GM21825 (cell line): ENCODE data around the gene MSMO1.
"Not testable (repeated sequence)": the region's sequence is repeated elsewhere in the genome, so short reads cannot be mapped to it uniquely, and the experiment has no call there.

Experiments
- ATAC-seq: cut with Tn5 transposase; IDR thresholded peaks from one replicate; pipeline ENCODE4 v1.9.1; 2021; ENCODE audit warnings: mild to moderate bottlenecking, moderate library complexity; ENCODE audit not compliant: unreplicated experiment

Gene MSMO1

DNA sequence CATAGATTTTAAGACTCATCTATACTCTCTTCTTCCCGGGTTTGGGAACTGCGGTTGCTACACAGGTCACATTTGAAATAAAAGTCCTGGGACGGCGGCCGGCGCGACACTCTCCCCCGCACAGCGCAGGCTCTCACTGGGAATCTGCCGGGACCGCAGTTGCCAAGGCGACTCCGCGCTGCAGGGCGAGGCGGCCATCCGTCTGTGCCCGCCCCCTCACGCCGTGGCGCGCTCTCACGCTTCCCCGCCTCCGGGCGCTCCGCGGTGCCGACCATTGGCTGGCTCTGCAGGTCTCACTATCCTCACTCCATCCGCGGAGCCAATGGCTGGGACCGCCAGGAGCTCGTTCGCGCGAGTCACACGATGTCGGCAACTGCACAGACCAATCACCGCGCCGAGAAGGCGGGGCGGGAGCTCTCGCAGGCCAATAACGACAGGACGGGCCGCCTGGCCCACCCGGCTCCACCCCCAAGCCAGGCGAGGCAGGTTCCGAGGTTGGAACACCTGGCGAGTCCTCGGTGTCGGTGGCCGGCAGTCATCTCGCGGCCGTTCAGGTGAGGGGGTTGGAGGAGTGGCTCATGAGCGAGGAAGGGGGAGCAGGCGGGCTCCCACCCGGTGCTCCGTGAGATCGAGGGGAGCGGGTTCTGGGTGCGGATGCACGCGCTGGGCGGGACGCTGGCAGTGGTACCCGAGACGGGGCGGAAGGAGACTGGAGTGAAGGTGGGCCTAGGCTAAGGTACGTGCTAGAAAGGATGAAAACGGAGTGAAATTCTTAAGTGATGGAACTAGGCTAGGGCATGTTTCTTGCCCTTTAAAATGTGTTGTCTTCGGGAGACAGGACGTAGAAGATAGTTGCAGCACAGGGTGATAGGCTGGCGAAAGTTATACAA is at the start of gene MSMO1:
MSMO1 (plus strand) TSS at position 459 of the 890 bp plus-strand sequence. CDS start 5,702 bp downstream, outside the sequence.
- ATAC-seq: peak; percentile 99

DNA sequence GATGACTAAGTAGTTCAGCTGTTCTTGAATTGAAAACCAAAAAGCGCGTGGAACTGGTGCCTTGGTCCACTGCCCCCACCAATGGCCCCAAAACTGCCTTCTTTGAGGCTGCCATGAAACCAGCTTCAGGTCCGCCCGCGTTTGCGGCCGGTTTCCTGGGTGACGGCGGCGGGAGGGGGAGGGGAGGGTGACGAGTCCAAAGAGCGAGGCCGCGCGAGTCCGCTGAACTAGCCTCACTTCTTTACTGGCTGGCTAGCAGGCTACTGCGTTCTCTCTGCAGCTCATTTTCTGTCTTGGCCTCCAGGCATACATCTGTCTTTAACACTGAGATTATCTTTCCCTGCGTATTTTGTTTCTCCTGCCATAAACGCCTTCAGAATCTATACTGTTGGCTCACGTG is 47.9 kb upstream of the MSMO1 start:
- ATAC-seq: not testable (repeated sequence)

DNA sequence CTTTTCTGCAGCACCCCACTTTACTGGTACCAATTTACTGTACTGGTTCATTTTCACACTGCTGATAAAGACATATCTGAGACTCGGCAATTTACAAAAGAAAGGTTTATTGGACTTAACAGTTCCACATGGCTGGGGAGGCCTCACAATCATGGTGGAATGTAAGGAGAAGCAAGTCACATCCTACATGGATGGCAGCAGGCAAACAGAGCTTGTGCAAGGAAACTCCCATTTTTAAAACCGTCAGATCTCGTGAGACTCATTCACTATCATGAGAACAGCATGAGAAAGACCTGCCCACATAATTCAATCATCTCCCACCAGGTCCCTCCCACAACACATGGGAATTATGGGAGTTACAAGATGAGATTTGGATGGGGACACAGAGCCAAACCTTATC is 42.8 kb upstream of the MSMO1 start:
- not testable (repeated sequence) for ATAC-seq

DNA sequence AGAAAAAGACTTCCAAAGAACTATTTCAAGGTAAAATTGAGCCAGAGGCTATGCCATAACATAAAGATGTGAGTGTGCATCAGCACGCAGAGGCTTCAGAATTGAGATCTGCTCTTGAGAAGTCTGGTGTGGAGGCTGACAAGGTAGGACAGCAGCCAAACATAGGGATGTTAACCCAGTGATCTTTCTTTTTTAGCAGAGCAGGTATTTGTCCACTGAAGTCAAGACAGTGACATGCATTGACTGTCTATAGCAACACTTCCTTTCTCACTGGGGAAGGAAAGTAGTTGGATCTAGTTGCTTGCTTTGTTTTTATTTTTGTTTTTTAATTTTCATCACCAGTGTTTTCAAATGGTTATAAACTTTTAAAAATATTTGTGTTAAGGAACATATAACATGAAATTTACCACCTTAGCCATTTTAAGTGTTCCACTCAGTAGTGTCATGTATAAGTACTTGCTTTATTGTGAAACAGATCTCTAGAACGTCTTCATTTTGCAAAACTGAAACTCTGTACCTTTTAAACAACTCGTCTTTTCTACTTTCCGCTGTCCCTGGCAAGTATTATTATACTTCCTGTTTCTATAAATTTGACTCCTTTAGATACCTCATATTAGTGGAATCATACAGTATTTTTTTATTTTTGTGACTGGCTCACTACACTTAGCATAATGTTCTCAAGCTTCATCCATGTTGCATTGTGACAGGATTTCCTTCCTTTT is 40.7 kb upstream of the MSMO1 start:
- ATAC-seq: peak; percentile 87

DNA sequence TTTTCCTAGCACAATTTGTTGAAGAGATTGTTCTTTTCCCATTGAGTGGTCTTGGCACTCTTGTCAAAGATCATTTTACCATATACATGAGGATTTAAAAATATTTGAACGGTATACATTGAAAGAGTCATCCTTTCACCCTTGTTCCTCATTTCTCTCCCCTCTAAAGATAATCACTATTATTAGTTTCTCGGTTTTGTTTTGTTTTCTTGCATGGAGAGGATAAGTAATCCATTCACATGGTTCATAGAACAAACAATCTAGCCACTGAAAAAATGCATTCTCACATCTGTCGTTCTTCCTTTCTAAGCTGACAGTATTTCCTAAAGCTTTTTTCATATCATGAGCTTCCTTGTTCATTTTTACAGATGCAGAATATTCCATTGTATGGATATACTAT is 39.2 kb upstream of the MSMO1 start:
- peak; percentile 54 for ATAC-seq

DNA sequence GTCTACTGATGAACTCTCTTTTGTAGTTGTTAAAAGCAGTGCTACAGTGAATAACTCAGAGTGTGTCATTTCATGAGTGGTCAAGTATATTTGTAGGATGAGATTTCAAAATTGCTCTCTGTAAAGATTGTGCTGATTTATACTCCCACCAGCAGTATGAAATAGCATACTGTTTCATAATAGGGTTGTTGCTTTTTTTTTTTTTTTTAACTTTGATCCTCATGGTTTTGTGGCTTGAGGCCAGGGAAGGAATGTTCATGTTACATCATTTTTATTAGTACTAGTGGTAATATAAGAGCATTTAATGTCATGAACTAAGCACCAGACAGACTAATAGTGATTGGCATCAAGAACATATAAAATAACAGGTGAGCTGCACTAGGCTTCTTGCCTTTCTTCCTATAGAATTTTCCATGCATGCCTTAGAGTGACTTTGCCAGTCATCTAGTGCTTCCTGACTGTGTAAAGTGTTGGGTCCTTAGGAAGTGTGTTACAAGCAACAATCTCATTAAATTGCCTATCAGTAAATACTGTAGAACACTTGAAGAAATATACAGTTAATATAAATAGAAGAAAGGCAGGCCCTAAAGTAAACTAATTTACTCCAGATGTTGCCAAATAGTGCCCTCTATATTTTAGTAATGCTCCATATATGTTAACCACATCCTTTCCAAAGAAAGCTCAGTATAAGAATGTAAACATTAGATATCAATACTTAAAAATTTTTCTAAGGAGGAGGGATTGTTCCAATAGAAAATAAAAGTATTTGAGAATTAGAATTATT is 38.6 kb upstream of the MSMO1 start:
- peak; percentile 26 for ATAC-seq

DNA sequence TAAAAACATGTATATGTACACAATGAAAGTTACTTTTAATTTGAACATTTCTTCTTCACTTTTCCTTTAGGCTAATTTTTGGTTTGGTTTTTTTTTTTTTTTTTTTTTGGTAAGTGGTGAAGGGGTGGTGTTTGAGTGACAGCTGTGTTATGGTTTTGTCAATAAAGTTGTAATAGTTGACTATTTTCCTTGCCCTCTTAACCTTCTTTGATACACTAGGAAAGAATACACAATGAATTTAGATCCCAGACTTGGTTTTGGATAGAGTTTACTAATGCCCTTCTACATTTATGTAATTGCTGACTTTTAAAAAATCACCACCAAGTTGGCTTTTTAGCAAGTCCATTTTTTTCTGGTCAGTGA is 38.1 kb upstream of the MSMO1 start:
- ATAC-seq: no peak

DNA sequence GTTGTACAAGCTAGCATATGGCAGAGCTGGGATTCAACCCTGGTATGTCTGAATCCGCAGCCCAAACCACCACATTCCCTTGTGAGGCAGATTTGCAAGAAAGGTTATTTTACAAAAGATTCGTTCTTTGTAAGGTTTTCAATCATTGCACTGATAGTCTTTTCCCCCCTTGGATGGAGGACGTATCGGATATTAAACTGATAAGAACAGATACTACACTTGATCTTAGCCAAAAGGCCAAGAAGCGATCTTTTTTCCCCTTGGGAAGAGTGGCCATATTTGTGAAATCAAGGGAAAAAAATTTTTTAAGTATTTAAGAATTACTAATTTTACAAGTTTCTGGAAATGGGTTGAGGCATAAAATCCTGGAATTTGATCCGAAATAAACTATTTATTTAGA is 34.4 kb upstream of the MSMO1 start:
- ATAC-seq: no peak

DNA sequence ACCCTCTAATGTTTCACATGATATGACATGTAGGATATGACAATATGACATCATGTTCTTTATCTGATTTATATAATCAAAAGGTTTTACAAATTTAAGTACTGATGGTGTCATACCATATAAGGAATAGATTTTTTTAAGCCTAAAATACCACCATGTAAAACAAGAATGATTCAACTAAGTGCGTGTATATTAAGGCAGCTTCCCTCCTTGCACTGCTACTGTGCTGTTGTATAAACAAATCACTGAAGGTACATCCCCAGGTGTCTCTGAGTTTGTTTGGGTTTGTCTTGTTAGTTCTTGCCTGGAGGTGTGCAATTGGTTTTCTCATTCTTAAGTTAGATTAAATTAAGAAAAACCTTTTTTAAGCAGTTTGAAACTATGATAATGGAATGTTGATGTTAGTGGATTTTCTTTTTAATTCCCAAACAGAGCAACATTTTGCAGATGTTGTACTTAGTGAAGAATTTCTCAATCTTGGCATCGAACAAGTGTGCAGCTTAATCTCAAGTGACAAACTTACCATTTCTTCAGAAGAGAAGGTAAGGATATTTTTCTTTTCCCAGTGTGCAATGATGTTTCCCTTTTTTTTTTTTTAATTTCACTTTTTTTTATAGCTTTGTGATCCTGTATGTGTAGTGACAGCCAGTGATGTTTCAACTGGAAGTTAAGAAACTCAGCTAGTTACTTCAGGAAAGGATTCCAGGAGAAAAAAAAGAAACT is 33.4 kb upstream of the MSMO1 start:
- ATAC-seq: no peak

DNA sequence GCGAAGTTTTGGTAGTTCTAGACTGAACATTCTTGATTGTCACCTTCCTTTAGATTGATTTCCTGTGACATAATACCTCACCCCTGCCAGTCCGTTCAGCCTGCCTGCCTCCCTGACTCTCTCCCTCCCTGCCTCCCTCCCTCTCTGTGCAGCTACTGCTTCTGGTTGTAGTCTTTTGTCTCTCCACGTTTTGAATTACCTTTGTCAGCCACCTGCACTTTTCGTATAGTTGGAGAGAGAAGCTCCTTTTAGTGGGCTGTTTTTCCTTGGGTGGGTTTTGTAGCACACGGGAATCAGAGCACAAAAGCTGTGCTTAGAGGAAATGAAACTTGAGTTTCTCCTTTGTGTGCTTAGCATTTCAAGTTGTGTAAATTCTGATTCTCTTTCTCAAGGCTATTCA is 32.6 kb upstream of the MSMO1 start:
- ATAC-seq: peak; percentile 96

DNA sequence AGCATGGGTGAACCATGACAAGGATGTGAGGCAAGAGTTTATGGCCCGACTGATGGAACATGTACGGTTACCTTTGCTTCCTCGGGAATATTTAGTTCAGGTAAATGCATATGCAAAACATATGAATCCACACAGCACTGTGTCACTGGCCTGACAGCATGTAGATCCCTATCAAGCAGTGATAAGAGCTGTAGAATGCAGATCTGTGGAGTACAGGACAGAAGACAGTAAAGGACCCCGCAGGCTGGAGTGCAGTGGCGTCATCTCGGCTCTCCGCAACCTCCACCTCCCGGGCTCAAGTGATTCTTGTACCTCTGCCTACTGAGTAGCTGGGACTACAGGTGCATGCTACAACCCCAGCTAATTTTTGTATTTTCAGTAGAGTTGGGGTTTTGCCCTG is 29.8 kb upstream of the MSMO1 start:
- ATAC-seq: no peak

DNA sequence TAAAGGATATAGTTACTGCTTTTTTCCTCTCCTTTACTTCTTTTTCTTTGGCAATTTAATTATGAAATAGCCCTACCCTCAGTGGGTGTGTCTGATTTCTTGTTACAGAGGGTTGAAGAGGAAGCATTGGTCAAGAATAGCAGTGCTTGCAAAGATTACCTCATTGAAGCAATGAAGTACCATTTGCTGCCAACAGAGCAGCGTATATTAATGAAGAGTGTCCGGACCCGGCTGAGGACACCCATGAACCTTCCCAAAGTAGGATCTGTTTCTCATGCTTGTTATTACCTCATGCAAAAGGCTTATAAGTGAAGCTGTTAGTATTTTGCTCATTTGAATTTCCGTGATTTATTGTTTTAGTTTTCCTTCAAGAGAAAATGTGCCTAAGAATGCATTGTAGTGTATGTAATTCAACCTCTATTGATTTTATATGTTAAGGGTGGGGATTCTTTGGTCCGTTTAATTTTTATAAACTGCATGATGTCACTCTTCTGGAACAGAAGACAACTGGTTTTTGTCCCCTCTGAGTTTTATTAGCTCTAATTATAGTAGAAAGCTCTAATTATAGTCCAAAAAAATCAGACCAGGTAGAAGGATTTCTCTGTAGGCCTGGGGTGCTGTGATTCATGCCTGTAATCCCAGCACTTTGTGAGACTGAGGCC is 27.9 kb upstream of the MSMO1 start:
- ATAC-seq: no peak

DNA sequence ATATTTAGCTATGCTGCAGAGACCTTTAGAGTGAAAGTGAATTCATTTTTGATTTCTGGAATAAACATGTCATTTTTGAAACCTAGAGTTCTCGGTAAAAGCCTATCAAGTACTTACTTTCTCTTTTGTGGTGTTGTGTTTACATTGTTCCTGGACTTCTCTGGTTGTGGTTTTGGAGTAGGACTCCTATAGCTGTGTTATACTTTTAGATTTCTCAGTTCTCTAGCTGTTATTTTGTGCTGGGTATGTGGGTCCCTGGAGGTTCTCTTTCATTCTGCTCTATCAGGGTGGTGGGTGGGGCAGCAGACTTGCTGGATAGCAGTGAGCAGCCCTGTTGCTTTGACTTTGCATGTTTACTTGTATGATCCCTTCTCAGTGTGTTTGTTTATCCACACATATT is 25.6 kb upstream of the MSMO1 start:
- ATAC-seq: peak; percentile 88

DNA sequence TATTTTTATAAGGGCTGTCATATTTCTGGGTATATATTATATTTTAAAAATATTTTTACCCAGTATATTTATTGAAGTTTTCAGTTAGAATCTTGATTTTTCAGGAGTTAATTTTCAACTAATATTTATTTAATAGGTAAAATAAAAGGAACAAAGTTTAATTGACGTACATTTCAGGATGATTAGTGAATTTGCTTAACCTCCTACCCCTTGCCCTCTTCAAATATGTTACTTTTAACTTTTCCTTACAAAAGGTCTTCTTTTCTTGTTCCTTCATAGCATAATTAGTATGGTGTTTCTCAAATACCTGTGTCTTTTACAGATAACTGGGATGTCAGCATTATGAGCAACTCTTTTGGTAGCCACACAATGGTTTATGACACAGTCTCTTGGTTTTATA is 24.8 kb upstream of the MSMO1 start:
- ATAC-seq: no peak

DNA sequence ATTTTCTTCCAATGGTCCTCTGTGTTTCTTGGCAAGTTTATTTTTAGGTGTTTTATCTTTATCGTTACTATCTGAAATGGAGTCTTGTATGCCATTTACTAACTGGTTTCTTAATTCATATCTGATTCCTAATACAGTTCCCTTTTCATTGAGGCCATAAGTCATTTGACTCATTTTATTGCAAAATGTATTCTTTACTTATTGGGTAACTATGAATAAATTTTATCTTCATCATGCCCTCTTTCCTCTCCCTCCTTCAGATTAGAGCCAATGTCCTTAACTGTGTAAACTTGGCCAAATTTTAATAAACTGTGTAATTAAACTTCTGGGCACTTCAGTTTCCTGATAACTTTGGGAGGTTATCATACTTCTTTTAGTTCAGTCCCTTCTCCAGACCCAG is 19.3 kb upstream of the MSMO1 start:
- no peak for ATAC-seq

DNA sequence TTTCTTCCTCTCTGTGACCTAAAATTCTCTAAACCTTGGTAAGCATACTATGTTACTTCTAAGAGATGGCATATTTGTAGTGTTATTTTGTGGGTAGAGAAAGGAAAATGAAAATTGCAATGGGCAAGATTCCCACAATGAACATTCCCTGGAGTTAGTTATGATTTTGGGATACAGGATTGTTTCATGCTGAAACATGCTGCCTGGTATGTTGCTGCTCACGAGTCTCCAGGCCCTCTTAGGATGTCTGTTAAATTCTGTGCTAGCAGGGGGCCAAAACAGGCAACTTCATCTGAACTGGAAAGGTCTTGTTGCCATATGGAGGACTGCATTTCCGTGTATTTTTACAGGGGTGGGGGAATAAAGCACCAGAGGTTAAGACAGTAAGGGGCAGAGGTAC is 18.9 kb upstream of the MSMO1 start:
- ATAC-seq: no peak

DNA sequence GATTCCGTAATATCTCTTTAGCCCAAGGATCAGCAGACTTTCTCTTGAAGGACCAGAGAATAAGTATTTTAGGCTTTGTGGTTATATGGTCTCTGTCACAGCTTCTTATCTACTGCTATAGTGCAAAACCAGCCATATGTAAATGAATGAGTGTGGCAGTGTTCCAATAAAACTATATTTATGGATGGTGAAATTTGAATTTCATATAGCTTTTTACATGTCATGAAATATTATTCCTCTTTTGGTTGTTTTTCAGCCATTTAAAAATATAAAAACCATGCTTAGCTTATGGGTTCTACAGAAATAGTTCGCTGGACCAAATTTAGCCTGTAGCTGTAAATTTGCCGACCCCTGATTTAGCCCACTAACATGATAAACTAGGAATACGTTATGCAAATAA is 18.0 kb upstream of the MSMO1 start:
- no peak for ATAC-seq

DNA sequence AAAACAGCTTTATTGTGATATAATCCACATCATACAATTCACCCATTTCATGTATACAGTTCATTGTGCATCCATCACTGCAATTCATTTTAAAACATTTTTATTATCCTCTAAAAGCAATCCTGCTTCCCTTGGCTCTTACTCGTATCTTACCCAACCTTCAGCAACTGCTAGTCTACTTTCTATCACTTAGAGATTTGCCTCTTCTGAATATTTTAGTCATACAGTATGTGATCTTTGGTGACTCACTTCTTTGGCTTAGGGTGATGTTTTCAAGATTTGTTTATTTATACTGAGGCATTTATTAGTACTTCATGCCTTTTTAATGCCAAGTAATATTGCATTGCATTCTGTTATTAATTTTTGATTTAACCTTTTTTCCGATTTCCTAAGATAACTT is 15.0 kb upstream of the MSMO1 start:
- ATAC-seq: no peak

DNA sequence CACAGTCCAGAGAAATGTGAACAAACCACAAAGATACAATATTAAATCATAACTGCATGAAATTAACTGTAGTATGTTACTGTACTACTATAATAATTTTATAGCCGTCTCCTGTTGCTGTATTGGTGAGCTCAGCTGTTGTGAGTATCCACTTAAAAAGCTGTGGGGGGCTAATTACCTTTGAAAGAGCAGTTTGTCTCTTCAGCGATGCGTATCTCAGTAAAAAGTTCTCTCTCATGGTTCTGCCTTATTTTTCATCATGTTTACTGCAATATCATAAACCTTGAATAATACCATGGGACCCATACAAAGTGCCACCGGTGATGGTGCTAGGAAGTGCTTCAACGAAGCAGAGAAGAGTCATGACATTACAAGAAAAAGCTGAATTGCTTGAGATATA is 8.4 kb upstream of the MSMO1 start:
- no peak for ATAC-seq

DNA sequence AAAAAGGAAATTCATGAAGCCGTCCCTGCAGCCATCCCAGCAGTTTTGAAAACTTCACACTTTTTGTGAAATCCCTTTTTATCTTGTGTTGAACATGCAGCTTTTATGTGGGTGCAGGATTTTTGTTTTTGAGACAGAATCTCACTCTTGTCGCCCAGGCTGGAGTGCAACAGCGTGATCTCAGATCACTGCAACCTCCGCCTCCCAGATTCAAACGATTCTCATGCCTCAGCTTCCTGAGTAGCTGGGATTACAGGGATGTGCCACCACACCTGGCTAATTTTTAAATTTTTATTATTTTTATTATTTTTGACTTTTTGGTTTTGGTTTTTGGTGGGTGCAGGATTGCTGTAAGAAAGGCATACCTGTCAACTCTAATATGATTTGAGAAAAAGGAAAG is 8.0 kb upstream of the MSMO1 start:
- no peak for ATAC-seq
